HFF-Myc (cell line): ENCODE results near the gene RFTN1.

ENCODE experiments used
- DNase-seq: peaks from one replicate; pipeline ENCODE4 v3.0.0-alpha.2; 2011; ENCODE audit warnings: low read depth; ENCODE audit errors: extremely low read depth
- H3K4me3 ChIP-seq: replicated peaks from 2 replicates; pipeline ENCODE4 v1.5.1; 2011; ENCODE audit warnings: low read depth, mild to moderate bottlenecking, control low read depth, low read length
- CTCF ChIP-seq: IDR thresholded peaks from 2 replicates; pipeline ENCODE4 v1.5.1; 2012; ENCODE audit warnings: mild to moderate bottlenecking, low read depth, low read length, control low read depth; ENCODE audit errors: missing control alignments

The RFTN1 gene

GRCh38 chr3:16474216-16474615, 39.3 kb downstream of the RFTN1 start:
- no peak overlapping the region for H3K4me3 ChIP-seq
- DNase-seq, result no peak
- TF ChIP-seq CTCF, result no peak

DNA sequence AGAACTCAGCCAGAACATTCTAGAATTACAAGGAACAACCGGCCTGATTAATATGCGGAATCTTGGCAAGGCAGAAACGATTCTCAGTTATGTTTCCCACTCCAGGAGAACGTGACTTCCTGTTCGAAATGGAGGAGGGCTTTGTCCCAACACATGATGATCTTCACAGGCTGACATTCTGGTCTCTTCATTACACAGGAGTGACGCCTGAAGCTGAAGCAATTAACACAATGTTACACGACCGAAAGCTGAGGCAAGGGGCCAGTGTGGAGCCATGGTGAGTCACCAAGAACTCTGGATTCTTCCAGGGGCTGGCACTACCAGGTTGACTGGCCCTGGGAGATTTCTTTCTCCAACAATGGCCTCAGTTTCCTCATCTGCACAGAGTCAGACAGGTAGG, 40.9 kb downstream of the RFTN1 start:
- no peak for DNase-seq
- no peak overlapping the region for H3K4me3 ChIP-seq
- no peak for TF ChIP-seq CTCF

- H3K4me3 ChIP-seq, result no peak overlapping the region
- no peak for DNase-seq
- no peak for TF ChIP-seq CTCF
These were observed 41.6 kb downstream of the RFTN1 start for GRCh38 chr3:16471897-16472296.

DNA sequence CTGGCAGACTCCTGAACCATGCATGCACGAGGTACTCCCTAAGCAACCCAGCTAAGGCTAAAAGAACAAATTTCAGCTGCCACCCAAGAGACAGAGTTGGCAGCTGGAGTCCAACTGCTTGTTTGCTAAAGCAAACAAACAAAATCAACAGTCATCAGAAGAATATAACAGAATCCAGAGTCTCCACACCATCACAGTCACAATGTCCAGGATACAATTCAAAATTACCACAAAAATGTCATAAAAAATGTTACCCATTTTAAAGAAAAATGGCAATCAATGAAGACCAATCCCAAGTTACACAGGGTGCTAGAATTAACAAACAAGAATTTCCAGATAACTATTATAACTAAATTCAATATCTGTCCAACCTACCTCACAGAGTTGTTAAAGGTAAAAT, 42.9 kb downstream of the RFTN1 start:
- no peak overlapping the region for H3K4me3 ChIP-seq
- no peak for TF ChIP-seq CTCF

GRCh38 chr3:16468336-16469098, 45.0 kb downstream of the RFTN1 start:
- no peak overlapping the region for H3K4me3 ChIP-seq
- DNase-seq, result no peak
- TF ChIP-seq CTCF, result no peak

More for the DNA sequence above, 42.9 kb downstream of the RFTN1 start:
- no peak for DNase-seq

DNA sequence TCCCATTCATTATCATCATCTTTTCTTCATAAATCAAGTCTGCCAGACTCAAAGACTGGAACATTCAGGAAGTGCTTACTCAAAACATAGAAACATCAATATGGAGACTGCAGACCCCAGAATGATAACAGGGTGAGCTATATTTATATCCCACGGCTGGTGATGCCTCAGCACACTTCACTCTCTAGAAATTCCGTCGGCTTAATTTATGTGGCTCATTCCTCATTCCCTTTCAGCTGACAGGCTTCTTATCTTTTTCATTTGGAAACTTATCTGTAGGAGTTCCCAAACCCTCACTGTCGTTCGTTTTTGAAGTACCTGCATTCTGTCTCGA, 45.5 kb downstream of the RFTN1 start:
- H3K4me3 ChIP-seq, result no peak overlapping the region
- DNase-seq, result no peak
- no peak for TF ChIP-seq CTCF

- DNase-seq, result no peak
These were observed 46.1 kb downstream of the RFTN1 start for GRCh38 chr3:16467393-16467792.

More at GRCh38 chr3:16467393-16467792, 46.1 kb downstream of the RFTN1 start:
- no peak overlapping the region for H3K4me3 ChIP-seq
- TF ChIP-seq CTCF, result no peak
